Measurements from ENCODE around the gene TLR5.

TLR5 gene

DNA sequence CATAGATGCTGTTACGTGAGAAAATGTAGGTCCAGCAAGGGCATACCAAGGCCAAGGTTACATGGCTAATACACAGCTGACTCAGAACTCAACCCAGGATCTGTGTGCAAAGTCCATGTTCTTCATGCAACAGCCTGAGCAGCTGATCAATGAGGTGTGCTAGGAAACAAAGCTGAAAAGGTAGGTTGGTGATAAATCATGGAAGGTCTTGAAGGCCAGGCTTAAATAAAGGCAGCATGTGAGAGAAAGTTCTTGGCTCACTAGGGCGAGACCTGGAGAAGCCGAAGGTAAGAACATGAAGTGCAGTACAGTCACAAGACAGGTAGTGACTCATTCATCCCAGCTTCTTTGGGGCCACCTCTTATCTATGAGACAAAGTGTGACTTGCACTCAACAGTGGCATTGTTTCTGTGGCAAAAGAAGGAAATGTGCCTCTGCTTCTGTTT is 33.4 kb downstream of the TLR5 start:
- no peak for DNase-seq (ENCODE audit: low spot score)

DNA sequence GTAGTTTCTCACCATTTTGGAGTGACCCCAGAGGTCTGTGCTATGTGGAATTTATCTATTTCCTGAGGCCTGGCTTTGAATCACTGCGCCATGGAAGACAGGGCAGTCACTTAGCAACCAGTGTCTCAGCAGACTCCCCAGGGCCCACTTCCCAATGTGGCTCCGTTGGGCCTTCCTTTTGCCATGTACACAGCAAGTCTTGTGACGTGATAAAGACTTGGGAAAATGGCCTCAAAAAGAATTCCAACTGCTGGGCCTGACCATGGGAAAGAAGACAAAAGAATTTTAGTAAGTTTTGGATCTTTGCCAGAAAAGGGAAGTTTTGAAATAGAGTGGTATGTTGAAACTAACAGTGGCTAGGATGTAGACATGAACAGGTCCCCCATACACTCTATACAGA is 36.2 kb downstream of the TLR5 start:
- no peak for DNase-seq (ENCODE audit: low spot score)

DNA sequence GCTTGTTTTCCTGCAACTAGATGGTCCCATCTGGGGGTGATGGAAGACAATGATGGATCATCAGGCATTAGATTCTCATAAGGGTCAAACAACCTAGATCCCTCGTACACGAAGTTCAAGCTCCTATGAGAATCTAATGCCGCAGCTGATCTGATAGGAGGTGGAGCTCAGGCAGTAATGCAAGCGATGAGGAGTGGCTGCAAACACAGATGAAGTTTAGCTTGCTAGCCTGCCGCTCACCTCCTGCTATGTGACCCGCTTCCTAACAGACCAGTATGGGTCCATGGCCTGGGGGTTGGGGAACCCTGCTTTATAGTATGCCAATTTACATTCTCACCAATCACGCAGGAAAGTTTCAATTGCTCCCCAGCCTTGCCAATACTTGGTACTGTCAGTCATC is 37.5 kb downstream of the TLR5 start:
- DNase-seq (ENCODE audit: low spot score), result no peak

DNA sequence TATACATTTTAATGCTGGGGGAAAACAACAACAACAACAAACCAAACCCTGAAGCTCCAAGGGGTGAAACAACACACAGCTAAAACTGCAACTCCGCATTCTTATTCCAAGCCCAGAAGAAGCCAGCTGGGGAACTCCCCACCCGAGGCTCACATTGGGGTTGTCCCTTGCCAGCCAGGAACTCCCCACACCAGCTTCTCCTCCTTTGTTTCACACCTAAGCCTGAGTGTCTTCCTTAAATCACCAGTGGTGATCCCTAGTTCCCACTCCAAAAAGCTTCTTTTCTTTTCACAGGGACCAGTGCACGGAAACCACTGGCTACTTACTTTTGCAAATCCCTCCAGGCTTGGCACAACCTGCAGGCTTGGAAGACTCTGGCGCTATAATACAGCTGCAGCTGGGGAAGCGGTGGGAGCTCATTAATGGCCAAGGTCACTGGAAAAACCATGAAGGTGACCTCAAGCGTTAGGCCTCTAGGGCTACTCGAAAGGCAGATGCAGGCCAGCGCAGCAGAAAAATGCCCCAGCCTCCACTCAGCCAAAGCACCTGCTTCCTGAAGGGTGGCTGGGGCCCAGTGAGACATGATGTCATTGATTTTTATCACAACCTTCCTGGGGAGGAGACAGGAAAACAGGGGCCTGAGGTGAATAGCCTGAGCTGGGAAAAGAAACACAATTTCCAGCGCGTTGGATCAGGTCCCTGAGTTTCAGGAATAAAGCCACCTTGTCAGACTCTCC is 40.1 kb downstream of the TLR5 start:
- no peak for DNase-seq (ENCODE audit: low spot score)

DNA sequence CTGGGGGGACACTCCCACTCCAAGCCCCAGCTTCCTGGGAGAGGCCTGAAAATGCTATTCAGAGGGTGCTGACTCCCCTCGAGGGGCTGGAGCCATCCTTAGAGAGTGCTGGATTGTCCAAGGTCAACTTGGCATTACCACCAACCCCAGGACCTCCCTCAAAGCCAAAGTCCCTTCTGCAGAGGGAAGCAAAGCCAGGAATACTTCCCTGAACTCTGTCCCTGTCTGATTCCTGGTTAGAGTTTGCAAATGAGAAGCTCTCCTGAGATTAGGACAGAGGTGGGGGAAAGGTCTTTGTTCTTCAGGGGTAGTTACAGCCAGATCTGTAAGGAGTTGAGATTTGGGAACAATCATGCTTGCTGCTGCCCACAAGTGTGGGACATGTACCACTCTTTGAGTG is 45.3 kb downstream of the TLR5 start:
- no peak for DNase-seq (ENCODE audit: low spot score)

DNA sequence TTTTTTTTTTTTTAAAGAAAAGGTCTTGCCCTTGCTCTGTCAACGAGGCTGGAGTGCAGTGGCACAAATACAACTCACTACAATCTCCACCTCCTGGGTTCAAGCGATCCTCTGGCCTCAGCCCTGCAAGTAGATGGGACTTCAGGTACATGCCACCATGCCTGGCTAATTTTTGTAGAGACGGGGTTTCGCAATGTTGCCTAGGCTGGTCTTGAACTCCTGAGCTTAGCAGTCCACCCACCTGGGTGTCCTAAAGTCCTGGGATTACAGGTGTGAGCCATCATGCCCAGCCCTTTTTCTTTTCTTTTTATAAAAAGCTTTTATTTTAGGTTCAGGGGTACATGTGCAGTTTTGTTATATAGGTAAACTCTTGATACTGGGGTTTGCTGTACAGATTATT is 47.2 kb downstream of the TLR5 start:
- DNase-seq (ENCODE audit: low spot score), result no peak

DNA sequence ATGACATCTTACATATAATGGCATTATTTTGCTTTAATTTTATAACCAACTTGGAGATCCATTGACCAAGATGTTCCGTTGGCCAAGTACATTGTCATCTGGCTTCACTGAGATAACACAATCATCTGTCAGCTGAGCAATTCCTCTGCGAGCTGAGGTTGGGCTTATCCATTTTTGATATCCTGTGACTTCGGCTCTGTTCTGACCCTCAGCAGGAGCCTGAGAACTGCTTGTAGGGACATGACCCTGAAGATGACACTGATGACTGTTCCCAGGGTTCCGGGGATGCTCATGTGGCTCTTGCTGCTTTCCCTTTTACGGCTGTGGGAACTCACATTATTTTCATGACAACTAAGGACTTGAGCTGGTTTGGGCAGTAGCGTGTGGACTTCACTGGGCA is 51.2 kb downstream of the TLR5 start:
- DNase-seq (ENCODE audit: low spot score), result no peak

DNA sequence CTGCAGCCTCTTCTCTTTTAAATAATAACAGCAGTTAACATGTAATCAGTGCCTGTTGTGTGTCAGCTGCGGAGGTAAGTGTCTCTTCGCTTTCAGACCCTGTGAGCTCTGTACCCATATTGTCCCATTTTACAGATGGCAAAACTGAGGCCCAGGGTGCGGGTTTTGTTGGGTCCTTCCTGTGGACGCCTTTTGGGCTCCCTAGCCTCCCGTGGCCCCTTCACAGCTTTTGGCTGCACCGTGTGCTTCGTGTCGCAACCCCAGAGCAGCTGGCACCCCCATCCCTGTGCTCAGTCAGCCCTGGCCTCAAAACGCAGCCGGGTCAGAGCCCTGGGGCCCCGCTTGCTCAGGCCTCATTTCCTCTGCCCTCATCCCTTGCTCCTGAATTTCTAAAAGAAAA is 53.8 kb downstream of the TLR5 start:
- DNase-seq (ENCODE audit: low spot score), result no peak

DNA sequence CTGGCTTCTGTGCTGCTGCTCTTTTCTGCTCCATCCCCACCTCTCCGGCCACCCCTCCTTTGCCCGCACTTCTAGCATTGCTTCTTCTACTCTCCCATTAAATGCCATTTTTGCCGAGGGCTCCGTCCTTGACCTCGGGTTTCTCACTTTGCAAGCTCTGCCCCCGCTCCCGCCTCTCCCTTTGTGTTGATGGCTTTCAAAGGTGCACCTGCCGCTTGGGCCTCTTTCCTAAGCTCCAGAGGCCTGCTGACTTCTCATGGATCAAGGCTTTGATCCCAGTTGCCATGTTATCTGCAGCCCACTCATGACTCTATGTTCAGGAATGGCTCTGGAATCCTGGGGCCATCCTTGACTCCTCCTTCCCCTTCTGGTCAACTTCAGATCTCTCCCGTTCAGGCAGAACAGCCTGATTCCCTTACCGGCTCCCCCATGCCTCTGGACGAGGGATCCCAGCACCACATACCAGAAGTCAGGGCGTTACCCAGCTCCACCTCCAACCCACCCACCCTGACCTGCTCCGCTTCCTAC is 54.3 kb downstream of the TLR5 start:
- DNase-seq (ENCODE audit: low spot score), result no peak

DNA sequence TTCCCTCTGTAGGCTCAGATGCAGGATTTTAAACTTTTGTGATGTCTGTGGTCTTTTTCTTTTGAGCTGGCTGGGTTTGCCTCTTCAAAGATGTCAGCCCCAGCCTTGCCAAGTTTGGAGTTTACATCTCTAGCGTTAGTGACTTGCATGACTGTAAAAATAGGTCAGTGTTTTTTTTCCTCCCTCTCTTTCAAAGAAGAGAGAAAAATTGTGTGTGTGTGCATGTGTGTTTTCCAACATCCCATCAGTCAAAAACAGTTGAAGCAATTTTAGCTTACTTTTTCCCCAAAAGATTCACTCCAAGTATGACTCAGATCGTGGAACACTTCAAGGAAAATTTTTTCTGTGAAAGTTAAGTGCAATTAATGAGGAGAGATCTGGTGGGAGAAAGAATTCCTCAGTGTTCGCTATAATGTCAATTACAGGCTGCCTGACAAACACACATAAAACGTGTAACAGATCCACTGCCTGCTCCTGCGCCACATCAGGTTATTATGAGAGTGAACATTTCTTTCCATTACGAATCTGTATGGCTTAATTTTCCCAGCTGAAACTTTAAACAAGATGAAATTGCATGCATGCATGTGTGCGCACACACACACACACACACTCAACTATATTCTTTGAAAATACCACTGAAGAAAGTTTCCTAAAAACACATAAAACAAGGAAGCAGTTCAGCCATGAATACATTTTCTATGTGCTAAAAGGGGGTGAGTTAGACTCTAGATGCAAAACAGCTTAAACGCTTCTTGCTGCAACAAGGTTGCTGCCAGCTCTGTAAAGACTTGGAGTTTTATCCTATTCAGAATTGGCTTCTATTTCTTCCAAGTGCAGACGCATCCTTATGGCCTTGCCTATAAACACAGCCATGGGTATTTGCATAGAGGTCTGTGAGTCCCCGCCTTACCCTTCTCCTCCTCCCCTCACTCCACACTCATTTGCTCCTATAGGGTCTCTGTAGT is 55.5 kb downstream of the TLR5 start:
- no peak for DNase-seq (ENCODE audit: low spot score)

DNA sequence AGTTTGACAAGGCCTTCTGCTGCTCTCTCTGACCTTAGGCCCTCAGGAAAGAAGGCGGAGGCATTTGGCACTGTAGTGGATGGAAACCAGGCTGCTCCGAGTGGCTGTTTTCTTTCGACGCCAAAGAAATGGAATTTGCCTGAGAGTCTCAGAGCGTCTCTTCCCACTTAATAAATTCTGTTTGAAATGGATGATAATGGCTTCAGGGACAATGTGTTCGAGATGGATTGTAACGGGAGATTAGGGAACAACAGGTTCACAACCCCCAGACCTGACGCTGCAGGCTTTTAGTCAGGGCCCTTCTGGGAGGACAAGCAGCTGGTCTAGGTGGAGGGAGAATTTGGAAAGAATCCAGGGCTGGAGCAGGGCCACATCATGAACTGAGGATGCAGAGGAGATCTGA is 58.6 kb downstream of the TLR5 start:
- DNase-seq (ENCODE audit: low spot score), result no peak

DNA sequence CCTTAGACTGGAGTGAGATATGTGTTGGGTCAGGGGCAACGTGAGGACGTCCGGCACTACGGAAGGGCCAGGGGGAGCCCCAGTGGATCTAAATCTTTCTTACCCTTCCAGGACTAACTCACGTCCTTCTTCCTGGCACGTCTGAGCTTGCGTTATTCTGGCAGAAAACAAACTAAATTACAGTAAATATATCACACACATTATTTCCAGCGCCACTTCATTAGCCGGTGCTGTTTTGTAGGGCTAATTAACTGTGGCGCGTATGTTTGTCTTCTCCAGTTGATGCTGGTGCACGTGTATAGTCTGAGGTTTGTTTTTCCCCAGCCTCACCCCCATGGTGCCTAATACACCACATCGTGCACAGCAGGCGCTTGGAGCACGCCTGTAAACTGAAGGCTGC is 59.2 kb downstream of the TLR5 start:
- DNase-seq (ENCODE audit: low spot score), result no peak

DNA sequence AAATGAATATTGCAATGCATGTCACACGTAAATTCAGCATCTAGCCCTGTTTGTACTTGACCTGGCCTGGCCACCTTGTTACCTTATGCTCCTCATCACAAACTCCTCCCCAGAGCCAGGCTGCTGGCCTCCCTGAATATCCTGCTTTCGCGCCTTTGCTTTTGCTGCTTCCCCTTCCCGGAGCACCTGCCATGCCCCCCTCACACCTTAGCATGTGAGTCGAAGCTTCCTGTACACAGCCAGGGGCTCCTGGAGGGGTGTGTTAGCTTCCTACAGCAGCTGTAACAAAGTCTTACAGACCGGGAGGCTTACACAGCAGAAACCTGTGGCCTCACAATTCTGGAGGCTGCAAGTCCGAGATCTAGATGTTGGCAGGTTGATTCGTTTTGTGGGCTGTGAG is 60.1 kb downstream of the TLR5 start:
- no peak for DNase-seq (ENCODE audit: low spot score)

DNA sequence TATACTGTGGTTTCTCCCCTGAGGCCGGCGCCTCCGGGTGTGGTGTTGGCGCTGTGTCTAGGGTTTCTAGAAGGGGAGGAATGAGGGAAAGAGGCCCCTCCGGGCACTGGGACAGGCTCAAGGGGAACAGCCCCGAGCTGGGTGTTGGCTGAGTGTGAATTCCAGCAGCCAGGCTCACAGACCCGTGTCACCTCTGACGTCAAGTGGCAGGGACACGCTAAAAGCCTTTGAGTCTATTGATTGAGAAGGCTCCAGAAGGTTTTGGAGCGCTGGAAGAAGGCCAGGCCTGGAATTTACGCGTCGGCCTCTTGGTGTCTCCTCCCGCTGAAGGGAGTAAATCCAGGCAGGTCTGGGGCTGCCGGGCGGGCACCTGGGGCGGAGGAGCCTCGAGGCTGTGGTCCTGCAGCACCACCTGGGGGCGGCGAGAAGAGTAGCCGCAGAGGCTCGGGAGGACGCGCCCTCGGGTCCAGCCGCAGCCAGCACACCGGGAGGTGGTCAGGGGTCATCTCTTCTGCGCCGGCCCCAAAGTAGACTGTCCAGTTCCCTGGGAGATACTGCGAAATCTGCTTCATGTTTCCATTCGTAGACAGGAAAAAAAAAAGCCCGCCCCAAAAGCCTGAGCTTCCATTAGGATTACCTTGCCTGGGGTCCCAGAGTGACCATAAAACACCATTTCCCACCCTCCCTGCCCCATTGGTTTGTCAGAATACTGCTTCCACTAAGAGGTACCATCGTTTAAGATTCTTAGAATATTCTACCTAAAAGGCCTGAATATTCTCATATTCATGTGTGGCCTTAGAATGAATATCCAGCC is 61.7 kb downstream of the TLR5 start:
- DNase-seq (ENCODE audit: low spot score), result peak; percentile 60

DNA sequence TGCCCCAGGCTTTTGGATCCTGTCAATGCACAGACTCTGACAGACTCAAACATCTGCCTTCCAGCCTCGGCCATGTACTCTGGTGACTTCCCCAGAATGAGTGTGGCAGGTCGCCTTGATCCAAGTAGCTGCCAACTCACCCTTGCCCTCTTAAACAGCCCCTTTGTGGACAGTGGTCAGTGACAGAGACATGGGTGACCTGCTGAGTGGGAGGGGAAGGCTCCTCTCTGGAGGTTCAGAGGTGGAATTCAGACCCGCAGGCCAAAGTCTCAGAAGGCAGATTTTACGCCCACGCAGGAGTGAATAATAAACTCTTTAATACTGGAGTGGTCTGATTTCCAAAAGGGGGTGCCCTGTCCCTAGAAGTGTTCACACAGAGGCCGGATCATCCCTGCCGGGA is 63.5 kb downstream of the TLR5 start:
- DNase-seq (ENCODE audit: low spot score), result no peak

DNA sequence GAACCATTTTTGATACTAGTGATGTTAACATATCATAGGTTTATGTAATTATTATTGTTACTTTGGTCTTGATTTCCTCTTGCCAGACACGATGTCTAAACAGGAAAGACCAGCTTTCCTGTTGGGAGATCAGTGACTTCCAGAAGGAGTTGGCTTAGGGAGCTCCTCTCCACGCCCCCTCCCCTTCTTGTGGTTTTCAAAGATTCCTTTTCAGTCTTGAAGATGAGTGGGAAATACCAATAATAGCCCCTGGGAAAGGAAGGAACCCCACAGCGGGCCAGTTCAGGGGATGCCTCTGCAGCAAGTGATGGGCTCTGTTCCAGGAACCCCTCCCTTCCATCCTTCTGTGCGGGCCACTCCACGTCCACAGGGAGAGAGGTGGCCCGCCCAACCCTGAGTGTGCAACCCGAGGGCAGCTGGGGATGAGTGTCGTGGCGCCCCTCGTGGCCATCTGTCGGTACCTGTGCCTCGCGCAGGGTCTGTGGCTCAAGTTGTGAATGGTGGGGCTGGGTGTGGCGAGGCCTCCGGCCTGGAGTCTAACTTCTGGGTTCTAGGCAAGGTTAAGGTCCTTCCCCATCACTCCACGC is 65.7 kb downstream of the TLR5 start:
- no peak for DNase-seq (ENCODE audit: low spot score)

DNA sequence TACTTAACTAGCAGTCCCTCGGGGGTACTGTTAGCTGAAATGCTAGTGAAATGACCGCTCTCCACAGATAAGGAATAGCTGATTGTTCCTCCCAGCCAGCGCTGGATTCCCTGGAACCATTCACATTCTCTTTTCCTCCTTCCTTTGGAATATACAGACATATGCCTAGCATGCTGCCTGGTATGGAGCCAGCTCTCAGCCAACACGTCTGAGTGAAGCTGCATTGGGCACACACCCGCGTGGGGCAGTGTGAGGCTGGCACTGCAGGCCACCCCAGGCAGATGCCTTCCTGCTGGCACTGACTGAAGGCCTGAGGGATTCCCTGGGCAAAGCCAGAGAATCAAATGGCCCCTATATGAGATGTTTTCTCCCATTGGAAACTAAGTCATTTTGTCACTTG is 66.7 kb downstream of the TLR5 start:
- no peak for DNase-seq (ENCODE audit: low spot score)

DNA sequence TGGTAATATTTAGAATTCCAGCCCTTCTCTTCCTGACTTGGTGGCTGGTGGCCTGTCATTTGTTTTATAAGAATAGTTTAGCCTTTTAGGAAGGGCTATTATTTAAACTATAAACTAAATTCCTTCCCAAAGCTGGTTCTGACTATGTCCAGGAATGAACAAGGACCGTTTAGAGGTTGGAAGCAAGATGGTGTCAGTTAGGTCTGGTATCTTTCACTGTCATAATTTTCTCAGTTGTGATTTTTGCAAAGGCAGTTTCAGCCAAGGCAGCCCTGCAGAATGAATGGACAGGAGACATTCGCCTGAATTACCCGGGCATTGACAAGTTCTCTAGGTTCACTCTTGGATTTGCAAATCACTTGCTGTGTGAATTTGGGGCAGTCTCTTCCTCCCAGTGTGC is 67.2 kb downstream of the TLR5 start:
- DNase-seq (ENCODE audit: low spot score), result no peak

DNA sequence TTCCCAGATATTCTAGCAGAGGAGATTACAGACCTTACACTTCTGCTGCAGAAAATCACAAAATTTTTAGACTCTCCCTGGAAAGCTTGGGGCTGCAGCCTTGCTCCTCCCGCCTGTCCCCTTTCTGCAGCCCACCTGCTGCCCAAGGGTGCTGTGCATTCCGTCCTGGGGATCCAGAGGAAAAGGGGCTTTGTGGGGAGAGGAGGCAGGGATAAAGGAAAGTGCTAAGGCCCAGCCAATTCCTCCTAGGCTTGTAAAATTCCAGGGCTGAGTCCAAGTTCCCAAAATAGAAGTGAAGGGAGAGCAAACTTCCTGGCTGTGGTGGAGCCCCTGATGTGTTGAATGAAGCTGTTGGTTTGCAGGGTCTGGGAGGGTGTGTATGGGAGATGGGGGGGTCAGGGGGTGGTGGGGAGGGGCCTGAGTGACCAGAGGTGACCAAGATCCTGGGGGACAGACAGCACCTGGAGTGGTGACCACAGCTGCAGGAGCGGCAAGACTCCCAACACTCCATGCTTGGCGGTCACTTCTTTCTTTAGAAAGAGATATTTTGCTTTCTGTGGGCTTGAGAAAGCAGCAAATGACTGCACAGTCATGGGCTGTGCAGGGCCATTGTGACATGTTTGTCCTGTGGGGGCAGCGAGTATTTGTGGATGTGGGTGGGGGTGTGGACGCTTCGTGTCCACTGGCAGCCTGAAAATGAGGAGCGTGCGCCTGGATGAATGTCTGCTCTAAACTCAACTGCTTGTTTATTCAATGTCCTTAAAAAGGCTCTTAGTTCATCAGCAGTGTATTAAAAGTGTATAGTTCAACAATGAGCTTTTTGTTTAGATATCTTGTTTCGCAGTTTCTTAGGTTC is 68.4 kb downstream of the TLR5 start:
- no peak for DNase-seq (ENCODE audit: low spot score)

DNA sequence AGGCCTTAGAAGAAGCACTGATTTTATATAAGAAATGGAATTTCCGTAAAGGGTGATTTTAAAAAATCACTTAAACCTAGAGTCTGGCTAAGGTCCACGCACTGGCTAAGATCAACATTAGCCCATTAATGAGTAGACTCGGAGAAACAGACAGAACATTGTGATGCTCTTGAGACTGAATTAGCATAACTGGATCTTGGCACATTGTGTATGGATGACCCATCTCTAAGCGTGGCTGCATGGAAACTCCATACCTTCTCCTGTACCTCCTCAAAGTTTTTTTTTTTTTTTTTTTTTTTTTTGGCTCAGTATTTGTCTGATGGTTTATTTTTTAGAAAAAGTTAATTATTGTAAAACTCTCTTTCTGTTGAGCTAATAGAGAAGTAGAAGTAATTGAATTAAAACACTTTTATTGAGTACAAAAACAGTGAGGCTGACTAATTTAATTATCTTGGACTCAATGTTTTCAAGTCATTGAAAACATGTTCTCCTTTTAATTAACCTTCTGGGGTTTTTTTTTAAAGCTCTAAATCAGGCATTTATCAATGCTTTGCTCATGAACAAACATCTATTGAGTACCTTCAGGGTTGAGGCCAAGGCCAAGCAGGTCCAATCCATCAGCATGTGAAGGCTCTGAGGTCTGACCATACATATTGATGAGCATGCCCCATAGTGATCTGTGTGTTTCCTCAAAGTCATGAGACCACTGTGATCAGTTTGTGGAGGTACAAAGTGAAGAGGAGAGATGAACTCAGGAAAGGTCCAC is 74.0 kb downstream of the TLR5 start:
- peak; percentile 43 for DNase-seq (ENCODE audit: low spot score)
